ENCODE results near the gene CD7. TPM values are rescaled to one million over a fixed set of nuclear protein-coding genes. Genes with fewer than 3 reads are reported as not detected.

The CD7 gene
- total and polyA plus RNA-seq, 9 of the 15 experiments (the other 6 are each of a cell fraction or from before 2014, with no cell fraction given): 0.21 to 0.35 TPM; not detected in 7

- TF ChIP-seq ZFP91 (CRISPR knock-in tag; IDR thresholded peaks at IDR 0.05) (no peak), ETV5 (CRISPR knock-in tag; IDR thresholded peaks at IDR 0.05; ENCODE audit: low read depth) (no peak), SLC30A9 (CRISPR knock-in tag; IDR thresholded peaks at IDR 0.05) (no peak), KDM2B (CRISPR knock-in tag; IDR thresholded peaks at IDR 0.05) (no peak), FOXP1 (CRISPR knock-in tag; IDR thresholded peaks at IDR 0.05) (no peak), TEAD4 (IDR thresholded peaks at IDR 0.05; ENCODE audit: low read length) (no peak), TEAD4 (CRISPR knock-in tag; IDR thresholded peaks at IDR 0.05; ENCODE audit: borderline replicate concordance) (no peak), POLR2AphosphoS2 (IDR thresholded peaks at IDR 0.05; ENCODE audit: low read length) (no peak), ZNF699 (CRISPR knock-in tag; IDR thresholded peaks at IDR 0.05; ENCODE audit: insufficient replicate concordance) (no peak), CHCHD3 (CRISPR knock-in tag; IDR thresholded peaks at IDR 0.05) (no peak), HDAC1 (IDR thresholded peaks at IDR 0.05) (0 out of 4 replicates have a peak, but pooled peaks of 1 of the 2 experiments have one; percentile 9)
- TF ChIP-seq, protein P1, sequence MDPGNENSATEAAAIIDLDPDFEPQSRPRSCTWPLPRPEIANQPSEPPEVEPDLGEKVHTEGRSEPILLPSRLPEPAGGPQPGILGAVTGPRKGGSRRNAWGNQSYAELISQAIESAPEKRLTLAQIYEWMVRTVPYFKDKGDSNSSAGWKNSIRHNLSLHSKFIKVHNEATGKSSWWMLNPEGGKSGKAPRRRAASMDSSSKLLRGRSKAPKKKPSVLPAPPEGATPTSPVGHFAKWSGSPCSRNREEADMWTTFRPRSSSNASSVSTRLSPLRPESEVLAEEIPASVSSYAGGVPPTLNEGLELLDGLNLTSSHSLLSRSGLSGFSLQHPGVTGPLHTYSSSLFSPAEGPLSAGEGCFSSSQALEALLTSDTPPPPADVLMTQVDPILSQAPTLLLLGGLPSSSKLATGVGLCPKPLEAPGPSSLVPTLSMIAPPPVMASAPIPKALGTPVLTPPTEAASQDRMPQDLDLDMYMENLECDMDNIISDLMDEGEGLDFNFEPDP (CRISPR knock-in tag; IDR thresholded peaks at IDR 0.05): no peak
These were observed 31.9 kb upstream of the CD7 start (continued) for GRCh38 chr17:82349287-82349701.

Measured in K562 (cell line).